WTC11 (cell line): ENCODE measurements around the gene SMYD4.

Source experiments
- CREB1 ChIP-seq: sonication (generic); formaldehyde crosslinking; IDR thresholded peaks from 2 replicates; pipeline ENCODE4 v1.8.0; 2023; ENCODE audit warnings: mild to moderate bottlenecking, missing genetic modification reagents
- RORB ChIP-seq: fragments of 250-450 bp; sonication (Bioruptor Pico); IDR thresholded peaks from 2 replicates; pipeline ENCODE4 v1.9.0; 2021; ENCODE audit warnings: mild to moderate bottlenecking
- USF1 ChIP-seq: sonication (generic); formaldehyde crosslinking; IDR thresholded peaks from 2 replicates; pipeline ENCODE4 v1.8.0; 2022; ENCODE audit warnings: mild to moderate bottlenecking, missing genetic modification reagents
- TF ChIP-seq, protein P1 (sequence below): fragments of 200-600 bp; IDR thresholded peaks from 2 replicates; pipeline ENCODE4 v1.8.0; 2022; ENCODE audit warnings: antibody characterized with exemption
- TF ChIP-seq, protein P2 (sequence below): sonication (generic); formaldehyde crosslinking; IDR thresholded peaks from 2 replicates; pipeline ENCODE4 v1.8.1; 2023; ENCODE audit warnings: mild to moderate bottlenecking, missing genetic modification reagents, borderline replicate concordance

- TF ChIP-seq RORB (CRISPR knock-in tag): no peak
- TF ChIP-seq, protein P1, sequence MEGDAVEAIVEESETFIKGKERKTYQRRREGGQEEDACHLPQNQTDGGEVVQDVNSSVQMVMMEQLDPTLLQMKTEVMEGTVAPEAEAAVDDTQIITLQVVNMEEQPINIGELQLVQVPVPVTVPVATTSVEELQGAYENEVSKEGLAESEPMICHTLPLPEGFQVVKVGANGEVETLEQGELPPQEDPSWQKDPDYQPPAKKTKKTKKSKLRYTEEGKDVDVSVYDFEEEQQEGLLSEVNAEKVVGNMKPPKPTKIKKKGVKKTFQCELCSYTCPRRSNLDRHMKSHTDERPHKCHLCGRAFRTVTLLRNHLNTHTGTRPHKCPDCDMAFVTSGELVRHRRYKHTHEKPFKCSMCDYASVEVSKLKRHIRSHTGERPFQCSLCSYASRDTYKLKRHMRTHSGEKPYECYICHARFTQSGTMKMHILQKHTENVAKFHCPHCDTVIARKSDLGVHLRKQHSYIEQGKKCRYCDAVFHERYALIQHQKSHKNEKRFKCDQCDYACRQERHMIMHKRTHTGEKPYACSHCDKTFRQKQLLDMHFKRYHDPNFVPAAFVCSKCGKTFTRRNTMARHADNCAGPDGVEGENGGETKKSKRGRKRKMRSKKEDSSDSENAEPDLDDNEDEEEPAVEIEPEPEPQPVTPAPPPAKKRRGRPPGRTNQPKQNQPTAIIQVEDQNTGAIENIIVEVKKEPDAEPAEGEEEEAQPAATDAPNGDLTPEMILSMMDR: no peak
- no peak for TF ChIP-seq CREB1
- TF ChIP-seq, protein P2, sequence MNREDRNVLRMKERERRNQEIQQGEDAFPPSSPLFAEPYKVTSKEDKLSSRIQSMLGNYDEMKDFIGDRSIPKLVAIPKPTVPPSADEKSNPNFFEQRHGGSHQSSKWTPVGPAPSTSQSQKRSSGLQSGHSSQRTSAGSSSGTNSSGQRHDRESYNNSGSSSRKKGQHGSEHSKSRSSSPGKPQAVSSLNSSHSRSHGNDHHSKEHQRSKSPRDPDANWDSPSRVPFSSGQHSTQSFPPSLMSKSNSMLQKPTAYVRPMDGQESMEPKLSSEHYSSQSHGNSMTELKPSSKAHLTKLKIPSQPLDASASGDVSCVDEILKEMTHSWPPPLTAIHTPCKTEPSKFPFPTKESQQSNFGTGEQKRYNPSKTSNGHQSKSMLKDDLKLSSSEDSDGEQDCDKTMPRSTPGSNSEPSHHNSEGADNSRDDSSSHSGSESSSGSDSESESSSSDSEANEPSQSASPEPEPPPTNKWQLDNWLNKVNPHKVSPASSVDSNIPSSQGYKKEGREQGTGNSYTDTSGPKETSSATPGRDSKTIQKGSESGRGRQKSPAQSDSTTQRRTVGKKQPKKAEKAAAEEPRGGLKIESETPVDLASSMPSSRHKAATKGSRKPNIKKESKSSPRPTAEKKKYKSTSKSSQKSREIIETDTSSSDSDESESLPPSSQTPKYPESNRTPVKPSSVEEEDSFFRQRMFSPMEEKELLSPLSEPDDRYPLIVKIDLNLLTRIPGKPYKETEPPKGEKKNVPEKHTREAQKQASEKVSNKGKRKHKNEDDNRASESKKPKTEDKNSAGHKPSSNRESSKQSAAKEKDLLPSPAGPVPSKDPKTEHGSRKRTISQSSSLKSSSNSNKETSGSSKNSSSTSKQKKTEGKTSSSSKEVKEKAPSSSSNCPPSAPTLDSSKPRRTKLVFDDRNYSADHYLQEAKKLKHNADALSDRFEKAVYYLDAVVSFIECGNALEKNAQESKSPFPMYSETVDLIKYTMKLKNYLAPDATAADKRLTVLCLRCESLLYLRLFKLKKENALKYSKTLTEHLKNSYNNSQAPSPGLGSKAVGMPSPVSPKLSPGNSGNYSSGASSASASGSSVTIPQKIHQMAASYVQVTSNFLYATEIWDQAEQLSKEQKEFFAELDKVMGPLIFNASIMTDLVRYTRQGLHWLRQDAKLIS (CRISPR knock-in tag): no peak
- TF ChIP-seq USF1 (CRISPR knock-in tag): no peak
These were observed 77.1 kb downstream of the SMYD4 start for GRCh38 chr17:1752425-1753262.
